ENCODE results near the gene ABTB1. TPM values are rescaled to one million over a fixed set of nuclear protein-coding genes. Genes with fewer than 3 reads are reported as not detected.

ABTB1 gene
- polyA plus RNA-seq, 1 of the 3 experiments (the other 2 are of a cell fraction), result 30.8 TPM

DNA sequence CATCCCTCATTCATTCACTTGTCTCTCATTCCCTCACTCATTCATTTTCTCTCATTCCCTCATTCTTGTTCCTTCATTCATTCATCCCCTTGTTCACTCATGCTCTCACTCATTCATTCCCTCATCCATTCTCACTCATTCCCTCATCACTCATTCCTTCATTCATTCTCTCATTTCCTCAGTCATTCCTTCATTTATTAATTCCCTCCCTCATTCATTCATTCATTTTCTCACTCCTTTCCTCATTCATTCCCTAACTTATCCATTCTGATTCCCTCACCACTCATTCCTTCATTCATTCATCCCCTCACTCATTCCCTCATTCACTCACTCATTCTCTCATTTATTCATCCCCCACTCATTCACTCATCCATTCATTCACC, 13.8 kb downstream of the ABTB1 start:
- no peaks in the 10 kb centered on the region for H3K9me2 ChIP-seq
- ChIA-PET POLR2A (no interaction called here), CTCF (no interaction called here)
- peaks cover 8% of the 10 kb centered on the region for H3F3A ChIP-seq (replicated peaks; ENCODE audit: insufficient read depth)
- H3K36me3 ChIP-seq (replicated peaks in 1 of 2; ENCODE audit: control insufficient read depth in 1 of 2, insufficient read depth in 2 of 2, low read length in 1 of 2), result no peaks in the 10 kb centered on the region
- no peak overlapping the region for H3K27ac ChIP-seq (ENCODE audit: low read depth in 2 of 2, low read length in 1 of 2)
- no peak overlapping the region for H3K9ac ChIP-seq
- TF ChIP-seq YY1 (IDR thresholded peaks at IDR 0.05; ENCODE audit: low read depth) (no peak), CHD2 (IDR thresholded peaks at IDR 0.05; ENCODE audit: low read length, partially characterized antibody) (no peak), TEAD4 (IDR thresholded peaks at IDR 0.05; ENCODE audit: borderline replicate concordance, insufficient read depth) (no peak), TCF12 (IDR thresholded peaks at IDR 0.05) (no peak), FOSL2 (IDR thresholded peaks at IDR 0.05; ENCODE audit: borderline replicate concordance, low read depth) (no peak), NRF1 (IDR thresholded peaks at IDR 0.05; ENCODE audit: low read depth, low read length) (no peak), POLR2AphosphoS5 (IDR thresholded peaks at IDR 0.05; ENCODE audit: low read depth, low read length) (no peak), MXI1 (IDR thresholded peaks at IDR 0.05; ENCODE audit: low read depth, low read length) (no peak)
- TF ChIP-seq, protein P1, sequence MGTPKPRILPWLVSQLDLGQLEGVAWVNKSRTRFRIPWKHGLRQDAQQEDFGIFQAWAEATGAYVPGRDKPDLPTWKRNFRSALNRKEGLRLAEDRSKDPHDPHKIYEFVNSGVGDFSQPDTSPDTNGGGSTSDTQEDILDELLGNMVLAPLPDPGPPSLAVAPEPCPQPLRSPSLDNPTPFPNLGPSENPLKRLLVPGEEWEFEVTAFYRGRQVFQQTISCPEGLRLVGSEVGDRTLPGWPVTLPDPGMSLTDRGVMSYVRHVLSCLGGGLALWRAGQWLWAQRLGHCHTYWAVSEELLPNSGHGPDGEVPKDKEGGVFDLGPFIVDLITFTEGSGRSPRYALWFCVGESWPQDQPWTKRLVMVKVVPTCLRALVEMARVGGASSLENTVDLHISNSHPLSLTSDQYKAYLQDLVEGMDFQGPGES (IDR thresholded peaks at IDR 0.05; ENCODE audit: low read depth, low read length), result no peak
- TF ChIP-seq, protein P2, sequence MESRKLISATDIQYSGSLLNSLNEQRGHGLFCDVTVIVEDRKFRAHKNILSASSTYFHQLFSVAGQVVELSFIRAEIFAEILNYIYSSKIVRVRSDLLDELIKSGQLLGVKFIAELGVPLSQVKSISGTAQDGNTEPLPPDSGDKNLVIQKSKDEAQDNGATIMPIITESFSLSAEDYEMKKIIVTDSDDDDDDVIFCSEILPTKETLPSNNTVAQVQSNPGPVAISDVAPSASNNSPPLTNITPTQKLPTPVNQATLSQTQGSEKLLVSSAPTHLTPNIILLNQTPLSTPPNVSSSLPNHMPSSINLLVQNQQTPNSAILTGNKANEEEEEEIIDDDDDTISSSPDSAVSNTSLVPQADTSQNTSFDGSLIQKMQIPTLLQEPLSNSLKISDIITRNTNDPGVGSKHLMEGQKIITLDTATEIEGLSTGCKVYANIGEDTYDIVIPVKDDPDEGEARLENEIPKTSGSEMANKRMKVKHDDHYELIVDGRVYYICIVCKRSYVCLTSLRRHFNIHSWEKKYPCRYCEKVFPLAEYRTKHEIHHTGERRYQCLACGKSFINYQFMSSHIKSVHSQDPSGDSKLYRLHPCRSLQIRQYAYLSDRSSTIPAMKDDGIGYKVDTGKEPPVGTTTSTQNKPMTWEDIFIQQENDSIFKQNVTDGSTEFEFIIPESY (IDR thresholded peaks at IDR 0.05; ENCODE audit: borderline replicate concordance, low read depth), result no peak
- TF ChIP-seq, protein P3, sequence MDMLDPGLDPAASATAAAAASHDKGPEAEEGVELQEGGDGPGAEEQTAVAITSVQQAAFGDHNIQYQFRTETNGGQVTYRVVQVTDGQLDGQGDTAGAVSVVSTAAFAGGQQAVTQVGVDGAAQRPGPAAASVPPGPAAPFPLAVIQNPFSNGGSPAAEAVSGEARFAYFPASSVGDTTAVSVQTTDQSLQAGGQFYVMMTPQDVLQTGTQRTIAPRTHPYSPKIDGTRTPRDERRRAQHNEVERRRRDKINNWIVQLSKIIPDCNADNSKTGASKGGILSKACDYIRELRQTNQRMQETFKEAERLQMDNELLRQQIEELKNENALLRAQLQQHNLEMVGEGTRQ (IDR thresholded peaks at IDR 0.05; ENCODE audit: borderline replicate concordance, low read depth, low read length), result no peak
- no peaks in the 10 kb centered on the region for H3K79me2 ChIP-seq (ENCODE audit: insufficient read depth)
- no peaks in the 10 kb centered on the region for H3K27me3 ChIP-seq (ENCODE audit: insufficient read depth)
- H3K4me2 ChIP-seq, result no peak overlapping the region
- H3K4me1 ChIP-seq (ENCODE audit: control insufficient read depth in 1 of 2, insufficient read depth in 2 of 2, low read depth in 1 of 2, low read length in 1 of 2), result peaks cover 15 to 39% of the 10 kb centered on the region in 2 experiments; a peak in 3 of 4 replicates
- H4K20me1 ChIP-seq (ENCODE audit: insufficient read depth), result no peaks in the 10 kb centered on the region
- no peaks in the 10 kb centered on the region for H3K9me3 ChIP-seq
- no peak for DNase-seq
- H2AFZ ChIP-seq (ENCODE audit: low read depth), result no peak overlapping the region
- no peak overlapping the region for H3K4me3 ChIP-seq (ENCODE audit: low read depth in 2 of 2, low read length in 1 of 2)

- no peak for DNase-seq
- POLR2A ChIA-PET, result no interaction called here
- no peak overlapping the region for H3K27ac ChIP-seq (ENCODE audit: low read depth in 2 of 2, low read length in 1 of 2)
- peaks cover 8% of the 10 kb centered on the region for H3F3A ChIP-seq (replicated peaks; ENCODE audit: insufficient read depth)
- no peak overlapping the region for H3K9ac ChIP-seq
- no peaks in the 10 kb centered on the region for H3K27me3 ChIP-seq (ENCODE audit: insufficient read depth)
- no peaks in the 10 kb centered on the region for H3K36me3 ChIP-seq (replicated peaks in 1 of 2; ENCODE audit: control insufficient read depth in 1 of 2, insufficient read depth in 2 of 2, low read length in 1 of 2)
- CTCF ChIA-PET, result no interaction called here
- H2AFZ ChIP-seq (ENCODE audit: low read depth), result no peak overlapping the region
- H3K4me2 ChIP-seq, result no peak overlapping the region
- H4K20me1 ChIP-seq (ENCODE audit: insufficient read depth), result no peaks in the 10 kb centered on the region
- no peaks in the 10 kb centered on the region for H3K9me2 ChIP-seq
- 91% methylated on average over 2 of the region's 2 CpGs for WGBS (ENCODE audit: low lambda C conversion rate)
- peaks cover 15 to 41% of the 10 kb centered on the region in 2 experiments; a peak in 3 of 4 replicates for H3K4me1 ChIP-seq (ENCODE audit: control insufficient read depth in 1 of 2, insufficient read depth in 2 of 2, low read depth in 1 of 2, low read length in 1 of 2)
- no peaks in the 10 kb centered on the region for H3K9me3 ChIP-seq
- H3K79me2 ChIP-seq (ENCODE audit: insufficient read depth), result no peaks in the 10 kb centered on the region
- H3K4me3 ChIP-seq (ENCODE audit: low read depth in 2 of 2, low read length in 1 of 2), result no peak overlapping the region
- TF ChIP-seq USF1 (IDR thresholded peaks at IDR 0.05; ENCODE audit: borderline replicate concordance, low read depth), result no peak
- no peak for TF ChIP-seq YY1 (IDR thresholded peaks at IDR 0.05; ENCODE audit: low read depth)
- no peak for TF ChIP-seq TCF12 (IDR thresholded peaks at IDR 0.05)
- TF ChIP-seq EZH2phosphoT487 (IDR thresholded peaks at IDR 0.05; ENCODE audit: borderline replicate concordance, low read depth), result no peak
- TF ChIP-seq ELF1 (IDR thresholded peaks at IDR 0.05), result no peak
- TF ChIP-seq GABPA (IDR thresholded peaks at IDR 0.05; ENCODE audit: low read depth), result no peak
- no peak for TF ChIP-seq MXI1 (IDR thresholded peaks at IDR 0.05; ENCODE audit: low read depth, low read length)
- no peak for TF ChIP-seq GATA2 (CRISPR knock-in tag; IDR thresholded peaks at IDR 0.05)
- no peak for TF ChIP-seq RCOR1 (IDR thresholded peaks at IDR 0.05; ENCODE audit: low read length)
- TF ChIP-seq, protein P4, sequence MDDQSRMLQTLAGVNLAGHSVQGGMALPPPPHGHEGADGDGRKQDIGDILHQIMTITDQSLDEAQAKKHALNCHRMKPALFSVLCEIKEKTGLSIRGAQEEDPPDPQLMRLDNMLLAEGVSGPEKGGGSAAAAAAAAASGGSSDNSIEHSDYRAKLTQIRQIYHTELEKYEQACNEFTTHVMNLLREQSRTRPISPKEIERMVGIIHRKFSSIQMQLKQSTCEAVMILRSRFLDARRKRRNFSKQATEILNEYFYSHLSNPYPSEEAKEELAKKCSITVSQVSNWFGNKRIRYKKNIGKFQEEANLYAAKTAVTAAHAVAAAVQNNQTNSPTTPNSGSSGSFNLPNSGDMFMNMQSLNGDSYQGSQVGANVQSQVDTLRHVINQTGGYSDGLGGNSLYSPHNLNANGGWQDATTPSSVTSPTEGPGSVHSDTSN (IDR thresholded peaks at IDR 0.05), result no peak
- no peak for TF ChIP-seq RFX5 (IDR thresholded peaks at IDR 0.05; ENCODE audit: low read length)
- no peak for TF ChIP-seq NRF1 (IDR thresholded peaks at IDR 0.05; ENCODE audit: low read depth, low read length)
- TF ChIP-seq MEF2A (IDR thresholded peaks at IDR 0.05; ENCODE audit: borderline replicate concordance, low read depth), result no peak
- TF ChIP-seq, protein P2 (IDR thresholded peaks at IDR 0.05; ENCODE audit: borderline replicate concordance, low read depth), result no peak
- TF ChIP-seq CHD2 (IDR thresholded peaks at IDR 0.05; ENCODE audit: low read length, partially characterized antibody), result no peak
Observed at GRCh38 chr3:127687228-127687737, 14.5 kb downstream of the ABTB1 start.
